Endothelial cell of umbilical vein (primary cell): Measurements from ENCODE around the gene MBNL2. TPM values are rescaled to one million over a fixed set of nuclear protein-coding genes. Genes with fewer than 3 reads are reported as not detected.

Experiments
- BruUV-seq: library from RNA; stranded (reverse); fragments of 400-500 nt; replicated peaks from 2 replicates; lab custom pipeline; 2021; lab: Mats Ljungman, UMichigan
- CTCF ChIA-PET: fragments of 300-600, 350-600 bp; sonication (Branson Sonifier 250); formaldehyde crosslinking; loops from one replicate; lab custom pipeline; 2021; ENCODE audit warnings: antibody characterized with exemption, inconsistent platforms; lab: Charles Lee
- POLR2A ChIA-PET: fragments of 300-600, 350-600 bp; sonication (Branson Sonifier 250); formaldehyde crosslinking; loops from one replicate; lab custom pipeline; 2021; ENCODE audit warnings: antibody characterized with exemption, inconsistent platforms; lab: Charles Lee
- DNase-seq: peaks from one replicate; pipeline ENCODE4 v3.0.0-alpha.2; 2011; ENCODE audit warnings: low read depth, low spot score
- FAIRE-seq: peaks from 2 replicates; lab custom pipeline; 2011; peaks lifted over from hg19 to GRCh38; lab: Jason Lieb, UNC
- H2AFZ ChIP-seq: 2 replicates; pipeline ENCODE4 v1.6.0; 2012; ENCODE audit warnings: low read depth, low read length, control low read depth, inconsistent platforms
- H3K27ac ChIP-seq: 2 replicates; pipeline ENCODE4 v1.5.1; 2011; ENCODE audit warnings: low read depth, mild to moderate bottlenecking, control low read depth, low read length, moderate library complexity; ENCODE audit not compliant: insufficient read depth
- H3K27me3 ChIP-seq, 2 experiments: 2 replicates each; pipeline versions ENCODE4 v1.6.0 to v1.6.1; 2011; ENCODE audit warnings: low read length in 2 of 2, mixed read lengths in 1 of 2; ENCODE audit not compliant: control insufficient read depth in 2 of 2, insufficient read depth in 2 of 2
- H3K36me3 ChIP-seq, 2 experiments: 2 replicates in 1 of 2; 3 replicates in 1 of 2; pipeline ENCODE4 v1.5.1; 2011; ENCODE audit warnings: low read length in 2 of 2, mild to moderate bottlenecking in 1 of 2, moderate library complexity in 1 of 2; ENCODE audit not compliant: control insufficient read depth in 2 of 2, insufficient read depth in 2 of 2; ENCODE audit errors: extremely low read depth in 1 of 2
- H3K4me1 ChIP-seq: 3 replicates; pipeline ENCODE4 v1.5.1; 2011; ENCODE audit warnings: mild to moderate bottlenecking, low read length; ENCODE audit not compliant: control insufficient read depth, insufficient read depth; ENCODE audit errors: extremely low read depth
- H3K4me2 ChIP-seq: 2 replicates; pipeline ENCODE4 v1.6.1; 2011; ENCODE audit warnings: low read length, control low read depth, mixed read lengths; ENCODE audit not compliant: insufficient read depth
- H3K4me3 ChIP-seq, 3 experiments: fragments of 200-600 bp in 1 of 3; sonication (generic), shearing (Covaris generic) in 1 of 3; replicated peaks in 1 of 3; 2 replicates each; pipeline ENCODE4 v1.5.1; 2011 to 2016; ENCODE audit warnings: control low read depth in 3 of 3, low read length in 3 of 3, mild to moderate bottlenecking in 2 of 3, inconsistent platforms in 1 of 3, low read depth in 1 of 3, moderate library complexity in 1 of 3; ENCODE audit not compliant: insufficient read depth in 1 of 3
- H3K79me2 ChIP-seq: 2 replicates; pipeline ENCODE4 v1.6.0; 2012; ENCODE audit warnings: low read length, inconsistent platforms; ENCODE audit not compliant: control insufficient read depth, insufficient read depth
- H3K9ac ChIP-seq: replicated peaks from 2 replicates; pipeline ENCODE3; 2011; ENCODE audit warnings: low read length, control low read depth; ENCODE audit not compliant: insufficient read depth; ENCODE audit errors: extremely low read depth
- H3K9me1 ChIP-seq: replicated peaks from 3 replicates; pipeline ENCODE4 v1.6.0; 2011; ENCODE audit warnings: mild to moderate bottlenecking, low read length; ENCODE audit not compliant: control insufficient read depth, insufficient read depth; ENCODE audit errors: extremely low read depth
- H3K9me3 ChIP-seq: replicated peaks from 2 replicates; pipeline ENCODE4 v1.5.1; 2012; ENCODE audit warnings: low read length, inconsistent platforms; ENCODE audit not compliant: control insufficient read depth, insufficient read depth
- H4K20me1 ChIP-seq: replicated peaks from 2 replicates; pipeline ENCODE3; 2011; ENCODE audit warnings: mild to moderate bottlenecking, low read length; ENCODE audit not compliant: control insufficient read depth, insufficient read depth; ENCODE audit errors: extremely low read depth
- CTCF ChIP-seq, 2 donors: IDR thresholded peaks; 1 replicate in 1 of 2; 2 replicates in 1 of 2; pipeline ENCODE4 v1.5.1; 2011; ENCODE audit warnings: low read length in 2 of 2, mild to moderate bottlenecking in 2 of 2, moderate library complexity in 2 of 2, control low read depth in 1 of 2, inconsistent platforms in 1 of 2, low read depth in 1 of 2; ENCODE audit not compliant: insufficient read depth in 1 of 2; ENCODE audit errors: extremely low read depth in 1 of 2
- EZH2 ChIP-seq: IDR thresholded peaks from 2 replicates; pipeline ENCODE4 v1.6.1; 2012; ENCODE audit warnings: borderline replicate concordance, low read depth, mild to moderate bottlenecking, moderate library complexity, low read length, inconsistent platforms; ENCODE audit not compliant: severe bottlenecking
- FOS ChIP-seq: IDR thresholded peaks from 2 replicates; pipeline ENCODE4 v1.6.1; 2011; ENCODE audit warnings: mild to moderate bottlenecking, low read length, moderate library complexity, borderline replicate concordance; ENCODE audit not compliant: insufficient read depth
- GATA2 ChIP-seq: IDR thresholded peaks from 2 replicates; pipeline ENCODE4 v1.7.0; 2011; ENCODE audit warnings: low read depth, mild to moderate bottlenecking, moderate library complexity, mixed read lengths, low read length; ENCODE audit not compliant: insufficient read length, insufficient read depth
- JUN ChIP-seq: IDR thresholded peaks from 2 replicates; pipeline ENCODE4 v1.6.1; 2011; ENCODE audit warnings: borderline replicate concordance, low read depth; ENCODE audit not compliant: insufficient read length, insufficient read depth
- MAX ChIP-seq: IDR thresholded peaks from 2 replicates; pipeline ENCODE4 v1.6.1; 2011; ENCODE audit not compliant: insufficient read depth, insufficient read length
- MYC ChIP-seq: IDR thresholded peaks from one replicate; pipeline ENCODE4 v1.6.1; 2011; ENCODE audit warnings: mild to moderate bottlenecking, low read depth, low read length
- POLR2A ChIP-seq: IDR thresholded peaks from 2 replicates; pipeline ENCODE4 v1.6.1; 2012; ENCODE audit warnings: low read depth, mild to moderate bottlenecking, control low read depth, low read length
- POLR2AphosphoS5 ChIP-seq: IDR thresholded peaks from 2 replicates; pipeline ENCODE4 v1.6.1; 2012; ENCODE audit warnings: low read depth, mild to moderate bottlenecking, control low read depth, low read length, moderate library complexity; ENCODE audit not compliant: insufficient read depth
- dilution Hi-C: fragments of 300-500 bp; cut with MboI; formaldehyde crosslinking; loops from one replicate; pipeline ENCODE4 v1.15.0; 2019; ENCODE audit warnings: low sequenced_read_pairs; ENCODE audit not compliant: extremely low pct_ligation_motif_present
- intact Hi-C: fragments of 100-400 bp; cut with micrococcal nuclease; formaldehyde crosslinking; loops from one replicate; pipeline ENCODE4 v1.10.0; 2022
- polyA plus RNA-seq, 4 experiments: library from polyadenylated mRNA; depleted of rRNA in 3 of 4; stranded (reverse) in 3 of 4; unstranded in 1 of 4; fragments of >200 nt; gene quantifications; 2 replicates each; pipeline versions ENCODE4 v1.2.1 to v1.2.3, GENCODE V29; 2011 to 2012; ENCODE audit warnings: missing spikeins in 1 of 4
- total RNA-seq: library from RNA; stranded (reverse); gene quantifications from 2 replicates; pipeline ENCODE4 v1.2.3, GENCODE V29; 2021

Gene MBNL2
- total and polyA plus RNA-seq, 2 donors (not counting 3 experiments of a cell fraction or from before 2014, with no cell fraction given) = 32.9 to 76.5 TPM

DNA sequence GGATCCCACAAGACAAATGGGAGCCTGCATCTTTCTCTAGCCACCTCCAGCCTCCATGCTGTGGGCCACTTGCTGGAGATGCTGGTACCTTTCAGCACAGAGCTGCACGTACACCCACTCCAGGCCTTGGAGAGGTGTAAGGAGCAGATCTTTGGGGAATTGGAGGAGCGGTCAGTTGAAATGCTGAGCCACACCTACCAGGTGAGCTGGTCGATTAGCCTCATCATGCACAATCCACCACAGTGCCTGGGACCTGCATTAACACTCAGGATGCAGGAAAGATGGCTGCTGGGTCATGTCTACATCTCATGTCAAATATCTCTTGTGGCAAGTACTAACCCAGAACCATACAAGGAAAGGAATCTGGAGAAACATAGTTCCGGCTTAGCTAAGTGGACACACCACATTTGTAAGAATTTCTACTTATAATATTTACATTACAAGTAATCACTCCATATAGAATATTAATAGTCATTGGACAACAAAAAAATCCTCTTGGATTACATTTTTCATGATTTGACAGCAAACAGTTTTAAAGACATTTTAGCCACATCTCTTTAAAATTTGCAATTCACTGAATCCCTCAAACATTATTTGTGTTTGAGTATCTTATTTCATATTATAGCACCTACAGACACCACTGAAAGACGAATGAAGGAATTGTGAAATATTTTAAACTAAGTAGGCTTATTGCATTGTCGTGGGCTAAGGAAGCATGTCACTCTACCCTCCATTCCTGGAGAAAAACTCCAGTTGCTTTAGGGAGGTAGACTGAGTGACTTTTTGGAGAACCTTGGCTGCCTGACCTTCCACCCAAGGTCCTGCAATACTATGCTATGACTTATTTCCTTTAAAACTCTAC, 21.8 kb upstream of the MBNL2 start:
- Histone ChIP-seq H3K9ac (no peak overlapping the region), H3K4me1 (peaks cover 11% of the 10 kb centered on the region), H3K27me3 (no peaks in the 10 kb centered on the region), H3K79me2 (no peaks in the 10 kb centered on the region), H3K9me1 (no peaks in the 10 kb centered on the region), H2AFZ (no peak overlapping the region), H4K20me1 (no peaks in the 10 kb centered on the region), H3K4me2 (no peak overlapping the region), H3K9me3 (no peaks in the 10 kb centered on the region), H3K36me3 (no peaks in the 10 kb centered on the region), H3K4me3 (no peak overlapping the region), H3K27ac (no peak overlapping the region)
- intact Hi-C loops (no loop called here), dilution Hi-C loops (loop anchor here (25.0 kb wide), 1 partner anchor 88 kb away; no protein-coding TSS in a partner anchor)
- no peak for FAIRE-seq
- DNase-seq = no peak
- POLR2A ChIA-PET = no interaction called here
- no TSS peak for BruUV-seq
- TF ChIP-seq MYC = no peak
- TF ChIP-seq FOS = no peak
- no peak for TF ChIP-seq JUN
- no peak for TF ChIP-seq CTCF (IDR thresholded peaks at IDR 0.05; ENCODE audit: extremely low read depth in 1 of 2, insufficient read depth in 1 of 2, low read depth in 1 of 2, low read length in 2 of 2)
- TF ChIP-seq POLR2A = no peak
- no peak for TF ChIP-seq MAX
- no peak for TF ChIP-seq POLR2AphosphoS5
- TF ChIP-seq GATA2 = no peak
- TF ChIP-seq EZH2 = no peak
- CTCF ChIA-PET = interaction anchor here (1.1 to 1.3 kb wide), 3 partner anchors 8 to 90 kb away, joined by 3 to 5 read pairs (median 3); no protein-coding TSS in a partner anchor
